ENCODE results near the gene ACSS1. TPM values are rescaled to one million over a fixed set of nuclear protein-coding genes. Genes with fewer than 3 reads are reported as not detected.
A peak's percentile ranks its signal among the peaks of the same experiment; 100 is the strongest.

The ACSS1 gene
- total and polyA plus RNA-seq, 7 donors = 8.8 to 53.3 (median 16.8) TPM

DNA sequence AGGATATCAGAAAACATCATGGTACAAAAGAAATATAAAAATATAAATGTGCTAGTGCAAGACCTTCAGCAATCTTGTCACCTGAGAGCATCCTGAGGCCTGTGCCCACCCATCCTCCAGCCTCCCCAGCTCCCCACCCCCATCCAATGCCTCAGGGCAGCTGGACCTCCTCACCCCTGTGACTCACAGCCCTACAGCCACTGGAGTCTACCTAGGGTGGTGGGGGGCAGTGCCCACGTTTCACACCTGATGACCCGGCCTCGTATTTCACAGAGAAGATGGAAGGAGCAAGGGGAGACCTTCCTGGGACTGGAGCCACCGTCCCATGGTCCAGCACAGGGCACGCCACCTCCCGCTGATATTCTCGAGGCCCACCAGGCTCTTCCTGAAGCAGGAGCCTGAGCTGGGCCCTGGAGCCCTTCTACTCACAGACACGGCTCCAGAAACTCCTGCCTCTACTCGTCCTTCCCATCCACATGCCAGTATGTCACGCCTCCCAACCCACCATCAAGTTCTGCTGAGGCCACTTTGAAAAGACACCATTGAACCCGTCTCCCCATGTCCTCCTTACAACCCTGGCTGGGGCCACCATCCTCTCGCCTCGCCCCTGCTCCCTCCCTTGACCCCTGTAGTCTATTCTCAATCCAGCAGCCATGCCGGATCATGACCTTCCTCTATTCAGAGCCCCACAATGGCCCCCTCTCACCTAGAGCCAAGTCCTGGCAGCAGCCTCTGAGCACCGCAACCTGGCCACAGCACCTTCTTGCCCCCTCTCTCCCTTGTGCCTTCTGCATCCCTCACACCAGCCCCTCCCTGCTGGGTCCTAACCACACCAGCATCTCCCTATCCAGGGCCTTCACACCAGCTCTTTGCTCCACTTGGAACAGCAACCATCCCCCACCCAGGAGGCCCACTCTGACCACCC, 78.6 kb downstream of the ACSS1 start:
- peaks cover 0 to 52% of the 10 kb centered on the region in 2 donors for H3K36me3 ChIP-seq (ENCODE audit: insufficient read depth in 1 of 2, low read depth in 1 of 2)
- intact Hi-C loops (cut with DNase I) = no loop called here
- H3K27me3 ChIP-seq (ENCODE audit: insufficient read depth in 3 of 3, low read length in 2 of 3) = no peaks in the 10 kb centered on the region
- H3K4me3 ChIP-seq = no peak overlapping the region
- WGBS, 3 donors = 95 to 97% (median 96%) methylated on average over 15 of the region's 15 CpGs
- no peak for DNase-seq
- H3K9me3 ChIP-seq = no peaks in the 10 kb centered on the region
- peaks cover 6% of the 10 kb centered on the region for H3K4me1 ChIP-seq
- no peak overlapping the region for H3K27ac ChIP-seq
- peak in 2 of 4 donors; percentile 38 to 39 for ATAC-seq
- TF ChIP-seq, protein P1, sequence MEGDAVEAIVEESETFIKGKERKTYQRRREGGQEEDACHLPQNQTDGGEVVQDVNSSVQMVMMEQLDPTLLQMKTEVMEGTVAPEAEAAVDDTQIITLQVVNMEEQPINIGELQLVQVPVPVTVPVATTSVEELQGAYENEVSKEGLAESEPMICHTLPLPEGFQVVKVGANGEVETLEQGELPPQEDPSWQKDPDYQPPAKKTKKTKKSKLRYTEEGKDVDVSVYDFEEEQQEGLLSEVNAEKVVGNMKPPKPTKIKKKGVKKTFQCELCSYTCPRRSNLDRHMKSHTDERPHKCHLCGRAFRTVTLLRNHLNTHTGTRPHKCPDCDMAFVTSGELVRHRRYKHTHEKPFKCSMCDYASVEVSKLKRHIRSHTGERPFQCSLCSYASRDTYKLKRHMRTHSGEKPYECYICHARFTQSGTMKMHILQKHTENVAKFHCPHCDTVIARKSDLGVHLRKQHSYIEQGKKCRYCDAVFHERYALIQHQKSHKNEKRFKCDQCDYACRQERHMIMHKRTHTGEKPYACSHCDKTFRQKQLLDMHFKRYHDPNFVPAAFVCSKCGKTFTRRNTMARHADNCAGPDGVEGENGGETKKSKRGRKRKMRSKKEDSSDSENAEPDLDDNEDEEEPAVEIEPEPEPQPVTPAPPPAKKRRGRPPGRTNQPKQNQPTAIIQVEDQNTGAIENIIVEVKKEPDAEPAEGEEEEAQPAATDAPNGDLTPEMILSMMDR (IDR thresholded peaks at IDR 0.05) = no peak

DNA sequence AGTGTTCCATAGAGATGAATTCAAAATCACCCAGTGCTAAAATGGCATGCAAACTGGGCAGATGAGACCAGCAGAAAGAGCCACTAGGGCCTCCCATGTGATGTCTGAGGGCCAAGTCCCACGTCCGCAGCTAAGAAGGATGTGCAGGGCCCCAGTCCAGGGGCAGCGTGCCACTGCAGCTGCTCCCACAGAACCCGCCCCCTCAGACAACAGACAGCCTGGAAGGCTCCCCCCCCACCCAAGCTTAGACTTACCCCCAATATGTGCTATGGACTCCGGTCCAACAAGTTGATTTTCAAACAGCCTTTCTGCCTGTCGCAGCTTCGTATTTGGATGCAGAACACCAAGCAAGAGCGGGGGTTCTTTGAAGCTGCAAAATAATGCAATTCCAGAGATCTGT, 79.4 kb downstream of the ACSS1 start:
- Histone ChIP-seq H3K9me3 (no peaks in the 10 kb centered on the region), H3K4me1 (peaks cover 4% of the 10 kb centered on the region), H3K27me3 (ENCODE audit: insufficient read depth in 3 of 3, low read length in 2 of 3) (no peaks in the 10 kb centered on the region), H3K27ac (no peak overlapping the region), H3K36me3 (ENCODE audit: insufficient read depth in 1 of 2, low read depth in 1 of 2) (peaks cover 0 to 49% of the 10 kb centered on the region in 2 donors), H3K4me3 (no peak overlapping the region)
- peak in 1 of 2 donors; percentile 79 for DNase-seq
- ATAC-seq = peak in 3 of 4 donors; percentile 60 to 73 (median 70)
- TF ChIP-seq, protein P1 (IDR thresholded peaks at IDR 0.05) = no peak
- WGBS, 3 donors = 37 to 52% (median 47%) methylated on average over 8 of the region's 8 CpGs
- intact Hi-C loops (cut with DNase I) = no loop called here

DNA sequence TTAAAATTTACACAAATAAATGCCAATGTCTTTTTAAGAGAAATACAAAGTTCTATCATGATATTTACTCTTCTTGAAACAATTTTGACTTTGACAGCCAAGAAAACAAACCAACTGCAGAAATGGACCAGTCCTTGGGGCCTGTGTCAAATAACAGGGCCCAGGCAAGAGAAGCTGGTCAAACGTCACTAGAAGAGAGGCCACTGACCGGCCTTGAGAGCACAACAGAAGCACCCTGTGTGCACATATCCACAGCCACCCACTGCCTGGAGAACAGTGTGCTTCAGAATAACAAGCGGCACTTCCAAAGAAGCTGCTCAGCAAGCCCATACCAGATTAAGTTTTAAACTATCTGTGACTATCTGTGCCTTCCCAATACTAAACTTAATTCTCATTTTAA, 80.1 kb downstream of the ACSS1 start:
- Histone ChIP-seq H3K4me3 (no peak overlapping the region), H3K27me3 (ENCODE audit: insufficient read depth in 3 of 3, low read length in 2 of 3) (no peaks in the 10 kb centered on the region), H3K4me1 (peaks cover 4% of the 10 kb centered on the region), H3K36me3 (ENCODE audit: insufficient read depth in 1 of 2, low read depth in 1 of 2) (peaks cover 0 to 49% of the 10 kb centered on the region in 2 donors), H3K9me3 (no peaks in the 10 kb centered on the region), H3K27ac (no peak overlapping the region)
- ATAC-seq = no peak
- TF ChIP-seq, protein P1 (IDR thresholded peaks at IDR 0.05) = no peak
- no peak for DNase-seq
- intact Hi-C loops (cut with DNase I) = no loop called here
- WGBS, 3 donors = 64 to 77% (median 70%) methylated on average over 3 of the region's 3 CpGs

DNA sequence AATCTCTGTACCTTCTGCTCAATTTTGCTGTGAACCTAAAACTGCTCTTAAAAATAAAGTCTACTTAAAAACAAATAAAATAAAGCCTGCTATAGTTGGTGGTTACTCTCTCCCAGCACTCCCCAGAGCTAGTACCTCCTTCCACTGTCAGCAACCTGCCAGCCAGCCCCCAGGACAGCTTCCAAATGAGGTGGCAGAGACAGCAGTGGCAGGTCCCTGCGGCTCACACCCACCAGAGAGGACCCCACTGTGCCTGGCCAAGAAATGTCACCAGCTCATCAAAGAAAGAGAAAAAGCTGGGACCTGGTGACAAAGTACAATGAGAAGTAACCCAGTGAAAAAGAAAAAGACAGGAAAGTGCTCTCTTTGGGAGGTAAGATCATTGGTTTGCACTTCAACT, 80.6 kb downstream of the ACSS1 start:
- Histone ChIP-seq H3K27ac (no peak overlapping the region), H3K4me3 (no peak overlapping the region), H3K9me3 (no peaks in the 10 kb centered on the region), H3K4me1 (peaks cover 4% of the 10 kb centered on the region), H3K27me3 (ENCODE audit: insufficient read depth in 3 of 3, low read length in 2 of 3) (no peaks in the 10 kb centered on the region), H3K36me3 (ENCODE audit: insufficient read depth in 1 of 2, low read depth in 1 of 2) (peaks cover 0 to 52% of the 10 kb centered on the region in 2 donors)
- WGBS, 3 donors = 89 to 96% (median 95%) methylated on average over 1 of the region's 1 CpG
- TF ChIP-seq, protein P1 (IDR thresholded peaks at IDR 0.05) = no peak
- intact Hi-C loops (cut with DNase I) = no loop called here
- no peak for DNase-seq
- ATAC-seq = no peak

Measured in psoas muscle (tissue), 8 donors.